H1 (cell line): Measurements from ENCODE around the gene THEMIS. TPM values are rescaled to one million over a fixed set of nuclear protein-coding genes. Genes with fewer than 3 reads are reported as not detected.

Experiments
- HDAC2 ChIP-seq, 2 experiments: fragments of 300-600 bp in 1 of 2; sonication (generic) in 1 of 2; IDR thresholded peaks; 2 replicates each; pipeline ENCODE4 v1.6.1; 2011 to 2012; ENCODE audit warnings: low read depth in 2 of 2, low read length in 2 of 2, mild to moderate bottlenecking in 2 of 2, moderate library complexity in 2 of 2, borderline replicate concordance in 1 of 2, inconsistent platforms in 1 of 2
- JUN ChIP-seq: IDR thresholded peaks from 2 replicates; pipeline ENCODE4 v1.6.1; 2011; ENCODE audit warnings: low read depth, mild to moderate bottlenecking, improper control_type of control experiment, low read length
- TAF7 ChIP-seq: optimal IDR thresholded peaks from 2 replicates; pipeline ENCODE3; 2011; ENCODE audit warnings: low read depth, mild to moderate bottlenecking, inconsistent platforms, low read length, moderate library complexity, borderline replicate concordance
- polyA plus RNA-seq, 7 experiments: library from polyadenylated mRNA; depleted of rRNA in 3 of 7; stranded (reverse) in 5 of 7; unstranded in 2 of 7; fragments of >200 nt in 5 of 7; fragments of 200-250 nt in 2 of 7; gene quantifications; 1 replicate in 5 of 7; 2 replicates in 1 of 7; 4 replicates in 1 of 7; pipeline versions ENCODE4 v1.2.1 to v1.2.3, GENCODE V29; 2011 to 2013; ENCODE audit warnings: missing spikeins in 2 of 7, mixed read lengths in 2 of 7
- total RNA-seq: library from RNA; stranded (reverse); fragmentation: NEBNext Ultra II Directional; extraction: Animal tissue kit (Norgen Biotek cat#: 25700); gene quantifications from 2 replicates; pipeline ENCODE4 v1.2.1, GENCODE V29; 2021

Gene THEMIS
- total and polyA plus RNA-seq, 2 of the 8 experiments (the other 6 are each of a cell fraction or from before 2014, with no cell fraction given): not detected

DNA sequence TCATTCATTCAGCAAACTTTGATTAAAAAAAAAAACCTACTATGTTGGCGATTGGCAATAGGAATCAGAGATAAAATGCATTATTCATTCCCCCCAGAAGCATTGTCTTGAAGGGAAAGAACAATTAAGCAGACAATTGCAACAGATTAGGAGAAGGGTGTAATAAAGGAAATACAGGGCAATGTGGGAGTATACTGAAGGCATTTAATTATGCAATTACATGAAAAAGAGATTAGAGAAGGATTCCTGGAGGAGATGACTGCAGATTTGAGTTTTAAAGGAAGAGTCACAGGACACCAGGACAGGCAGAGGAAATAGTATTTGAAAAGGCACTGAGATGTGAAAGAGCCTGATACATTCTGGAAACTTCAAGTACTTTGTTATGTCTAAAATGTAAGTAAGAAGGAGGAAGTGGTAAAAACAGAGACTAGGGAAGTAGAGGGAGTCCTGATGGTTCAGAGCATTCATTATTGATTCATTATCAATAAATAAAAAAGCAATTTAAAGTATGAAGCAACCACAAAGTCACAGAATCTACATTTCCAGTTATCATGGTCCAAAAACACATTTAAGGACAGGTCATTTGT lies 43.7 kb downstream of the THEMIS start (continued):
- TF ChIP-seq TAF7: no peak
- no peak for TF ChIP-seq JUN
- TF ChIP-seq HDAC2 (IDR thresholded peaks at IDR 0.05; ENCODE audit: borderline replicate concordance in 1 of 2, low read depth in 2 of 2, low read length in 2 of 2): no peak
